ENCODE data around the gene ELK3. TPM values are rescaled to one million over a fixed set of nuclear protein-coding genes. Genes with fewer than 3 reads are reported as not detected.
A peak's percentile ranks its signal among the peaks of the same experiment; 100 is the strongest.

Gene ELK3
- total RNA-seq, 2 donors from 2014 or later = 4.9 to 8.0 TPM

DNA sequence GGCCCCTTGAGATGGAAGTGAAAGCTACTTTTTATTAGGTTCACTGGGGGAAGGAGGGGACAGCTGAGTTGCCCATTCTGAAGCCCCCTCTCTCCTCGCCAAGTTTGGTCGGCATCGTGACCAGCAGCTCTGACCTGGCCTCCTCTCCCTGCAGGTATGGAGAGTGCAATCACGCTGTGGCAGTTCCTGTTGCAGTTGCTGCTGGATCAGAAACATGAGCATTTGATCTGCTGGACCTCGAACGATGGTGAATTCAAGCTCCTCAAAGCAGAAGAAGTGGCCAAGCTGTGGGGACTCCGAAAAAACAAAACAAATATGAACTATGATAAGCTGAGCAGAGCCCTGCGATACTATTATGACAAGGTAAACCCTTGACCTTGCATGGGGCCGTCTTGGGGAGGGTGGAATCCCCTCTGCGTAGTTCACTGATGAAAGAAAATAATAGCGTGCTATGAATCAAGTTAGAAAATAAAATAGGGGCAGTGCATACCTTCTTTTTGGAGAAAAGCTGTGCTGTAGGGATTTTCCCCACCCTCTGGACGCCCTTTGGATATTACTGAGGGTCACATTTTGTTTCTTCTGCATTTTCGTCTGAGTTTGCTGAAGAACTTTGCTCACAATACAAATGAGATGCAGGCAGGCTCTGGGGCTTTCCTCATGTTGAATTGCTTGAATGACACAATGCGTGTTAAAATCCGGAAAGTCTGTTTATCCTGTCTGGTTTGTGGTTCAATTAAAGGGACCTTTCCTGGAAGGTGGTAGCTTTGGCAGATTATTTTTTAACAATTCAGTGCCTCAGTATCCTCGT, 29.4 kb downstream of the ELK3 start:
- WGBS, 2 donors = 43 to 62% methylated on average over 16 of the region's 16 CpGs

DNA sequence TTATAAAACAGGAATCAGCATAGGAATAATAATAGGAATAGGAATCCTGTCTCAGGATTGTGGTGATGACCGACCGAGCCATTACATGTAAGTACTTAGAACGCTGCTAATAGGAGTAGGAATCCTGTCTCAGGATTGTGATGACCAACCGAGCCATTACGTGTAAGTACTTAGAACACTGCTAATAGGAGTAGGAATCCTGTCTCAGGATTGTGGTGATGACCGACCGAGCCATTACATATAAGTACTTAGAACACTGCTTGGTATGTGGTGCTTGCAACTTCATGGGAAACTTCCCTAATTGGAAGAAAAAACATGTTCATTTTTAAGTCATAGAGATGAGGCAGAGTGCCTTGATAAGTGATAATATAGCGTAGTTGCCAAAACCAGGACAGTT, 30.0 kb downstream of the ELK3 start:
- Histone ChIP-seq H3K27ac (peak overlapping the region in 1 of 4 donors; percentile 13), H3K27me3 (no peaks in the 10 kb centered on the region), H3K36me3 (replicated peaks in 1 of 2; ENCODE audit: insufficient read depth in 1 of 2, low read depth in 2 of 2) (no peaks in the 10 kb centered on the region), H3K4me3 (no peak overlapping the region), H3K9me3 (no peaks in the 10 kb centered on the region), H3K4me1 (peaks cover 19% of the 10 kb centered on the region)
- DNase-seq (no peak), ATAC-seq (no peak)
- 89 to 92% methylated on average over 8 of the region's 8 CpGs for WGBS, 2 donors
- no peak for TF ChIP-seq POLR2A (IDR thresholded peaks at IDR 0.05)
- TF ChIP-seq, protein P1, sequence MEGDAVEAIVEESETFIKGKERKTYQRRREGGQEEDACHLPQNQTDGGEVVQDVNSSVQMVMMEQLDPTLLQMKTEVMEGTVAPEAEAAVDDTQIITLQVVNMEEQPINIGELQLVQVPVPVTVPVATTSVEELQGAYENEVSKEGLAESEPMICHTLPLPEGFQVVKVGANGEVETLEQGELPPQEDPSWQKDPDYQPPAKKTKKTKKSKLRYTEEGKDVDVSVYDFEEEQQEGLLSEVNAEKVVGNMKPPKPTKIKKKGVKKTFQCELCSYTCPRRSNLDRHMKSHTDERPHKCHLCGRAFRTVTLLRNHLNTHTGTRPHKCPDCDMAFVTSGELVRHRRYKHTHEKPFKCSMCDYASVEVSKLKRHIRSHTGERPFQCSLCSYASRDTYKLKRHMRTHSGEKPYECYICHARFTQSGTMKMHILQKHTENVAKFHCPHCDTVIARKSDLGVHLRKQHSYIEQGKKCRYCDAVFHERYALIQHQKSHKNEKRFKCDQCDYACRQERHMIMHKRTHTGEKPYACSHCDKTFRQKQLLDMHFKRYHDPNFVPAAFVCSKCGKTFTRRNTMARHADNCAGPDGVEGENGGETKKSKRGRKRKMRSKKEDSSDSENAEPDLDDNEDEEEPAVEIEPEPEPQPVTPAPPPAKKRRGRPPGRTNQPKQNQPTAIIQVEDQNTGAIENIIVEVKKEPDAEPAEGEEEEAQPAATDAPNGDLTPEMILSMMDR (IDR thresholded peaks at IDR 0.05) = no peak
- intact Hi-C loops (cut with DNase I) = no loop called here

More for the DNA sequence above, 29.4 kb downstream of the ELK3 start:
- H3K4me3 ChIP-seq = no peak overlapping the region
- no peak for DNase-seq
- TF ChIP-seq POLR2A (IDR thresholded peaks at IDR 0.05) = no peak
- TF ChIP-seq, protein P1 (IDR thresholded peaks at IDR 0.05) = no peak
- no peak for ATAC-seq
- no peaks in the 10 kb centered on the region for H3K9me3 ChIP-seq
- H3K4me1 ChIP-seq = peaks cover 19% of the 10 kb centered on the region
- intact Hi-C loops (cut with DNase I) = no loop called here
- no peaks in the 10 kb centered on the region for H3K36me3 ChIP-seq (replicated peaks in 1 of 2; ENCODE audit: insufficient read depth in 1 of 2, low read depth in 2 of 2)
- peak overlapping the region in 1 of 4 donors; percentile 13 for H3K27ac ChIP-seq
- no peaks in the 10 kb centered on the region for H3K27me3 ChIP-seq

DNA sequence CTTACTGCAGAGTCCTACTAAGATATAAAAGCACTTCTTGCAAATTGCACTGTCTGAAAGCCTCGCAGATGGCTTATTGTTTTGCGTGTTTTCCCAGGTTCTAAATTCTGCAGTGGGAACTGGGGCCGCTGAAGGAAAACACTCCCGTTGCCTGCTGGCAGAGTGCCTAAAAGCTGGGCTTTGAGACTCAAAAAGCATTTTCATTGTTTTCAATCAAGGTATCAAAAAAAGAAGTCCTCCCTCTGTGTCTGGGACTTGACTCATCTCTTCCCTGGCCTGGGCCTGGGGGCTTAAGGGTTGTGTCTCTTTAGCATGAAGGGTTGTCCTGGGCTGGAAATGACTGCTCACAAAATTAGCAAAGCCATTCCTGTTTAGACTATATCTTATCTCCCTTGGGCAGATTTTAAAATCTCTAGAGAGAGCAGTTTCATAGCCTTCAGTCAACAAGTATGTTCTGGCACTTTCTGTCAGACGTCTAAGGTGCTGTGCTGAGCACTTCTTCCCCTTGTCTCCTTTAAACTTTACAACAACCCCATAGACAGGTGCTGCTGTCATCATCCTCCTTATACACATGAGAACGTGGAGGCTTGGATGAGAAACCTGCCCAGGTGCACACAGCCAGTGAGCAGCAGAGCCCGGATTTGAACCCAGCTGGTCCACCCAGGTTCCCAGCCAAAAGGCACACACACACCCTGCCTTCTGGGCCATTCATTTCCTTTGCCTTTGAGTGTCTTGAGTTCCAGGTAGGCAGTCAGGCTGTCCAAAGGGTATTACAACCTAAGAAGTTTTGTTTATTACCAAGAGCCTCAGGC, 31.1 kb downstream of the ELK3 start:
- Histone ChIP-seq H3K4me1 (peaks cover 19% of the 10 kb centered on the region), H3K9me3 (no peaks in the 10 kb centered on the region), H3K36me3 (replicated peaks in 1 of 2; ENCODE audit: insufficient read depth in 1 of 2, low read depth in 2 of 2) (no peaks in the 10 kb centered on the region), H3K27ac (no peak overlapping the region), H3K4me3 (no peak overlapping the region), H3K27me3 (no peaks in the 10 kb centered on the region)
- WGBS, 2 donors = 38 to 40% methylated on average over 7 of the region's 7 CpGs
- no peak for TF ChIP-seq POLR2A (IDR thresholded peaks at IDR 0.05)
- TF ChIP-seq, protein P1 (IDR thresholded peaks at IDR 0.05) = no peak
- DNase-seq = peak in 1 of 4 donors; percentile 52
- no peak for ATAC-seq
- intact Hi-C loops (cut with DNase I) = no loop called here

DNA sequence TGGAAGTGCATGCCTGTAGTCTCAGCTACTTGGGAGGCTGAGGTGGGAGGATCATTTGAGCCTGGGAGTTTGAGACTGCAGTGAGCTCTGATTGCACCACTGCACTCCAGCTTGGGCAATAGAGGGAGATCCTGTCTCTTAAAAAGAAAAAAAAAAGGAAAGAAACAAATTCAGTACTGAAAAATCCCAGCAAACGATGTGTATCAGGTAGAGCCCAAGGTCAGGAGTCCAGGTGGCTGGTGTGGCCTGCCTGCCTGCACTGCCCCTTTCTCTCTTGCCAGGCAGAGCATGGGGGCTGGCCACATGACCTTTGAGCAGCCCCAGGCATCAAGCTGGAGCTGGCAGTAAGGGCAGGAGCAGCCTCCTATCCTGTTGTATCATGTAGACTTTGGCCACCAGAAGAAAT, 31.8 kb downstream of the ELK3 start:
- H3K4me1 ChIP-seq = peaks cover 19% of the 10 kb centered on the region
- 9 to 31% methylated on average over 1 of the region's 1 CpG for WGBS, 2 donors
- ATAC-seq (no peak), DNase-seq (no peak)
- H3K27ac ChIP-seq = no peak overlapping the region
- H3K4me3 ChIP-seq = no peak overlapping the region
- H3K36me3 ChIP-seq (replicated peaks in 1 of 2; ENCODE audit: insufficient read depth in 1 of 2, low read depth in 2 of 2) = no peaks in the 10 kb centered on the region
- no peaks in the 10 kb centered on the region for H3K27me3 ChIP-seq
- no peaks in the 10 kb centered on the region for H3K9me3 ChIP-seq
- intact Hi-C loops (cut with DNase I) = no loop called here
- no peak for TF ChIP-seq POLR2A (IDR thresholded peaks at IDR 0.05)
- TF ChIP-seq, protein P1 (IDR thresholded peaks at IDR 0.05) = no peak

All from body of pancreas (tissue), 4 donors.